AG08395 (cell line): Measurements from ENCODE around the gene ESR1.

Experiments used
- DNase-seq: peaks from one replicate; pipeline ENCODE4 v3.0.0; 2012; ENCODE audit warnings: mixed read lengths, low spot score

Gene ESR1

GRCh38 chr6:151807513-151808370 is at the start of gene ESR1:
Gene ESR1 (plus strand): TSS chr6:151807682. CDS start chr6:151807913, 231 bp downstream.
- no peak for DNase-seq

- no peak for DNase-seq
Observed at GRCh38 chr6:151760486-151760885, 47.0 kb upstream of the ESR1 start.

DNA sequence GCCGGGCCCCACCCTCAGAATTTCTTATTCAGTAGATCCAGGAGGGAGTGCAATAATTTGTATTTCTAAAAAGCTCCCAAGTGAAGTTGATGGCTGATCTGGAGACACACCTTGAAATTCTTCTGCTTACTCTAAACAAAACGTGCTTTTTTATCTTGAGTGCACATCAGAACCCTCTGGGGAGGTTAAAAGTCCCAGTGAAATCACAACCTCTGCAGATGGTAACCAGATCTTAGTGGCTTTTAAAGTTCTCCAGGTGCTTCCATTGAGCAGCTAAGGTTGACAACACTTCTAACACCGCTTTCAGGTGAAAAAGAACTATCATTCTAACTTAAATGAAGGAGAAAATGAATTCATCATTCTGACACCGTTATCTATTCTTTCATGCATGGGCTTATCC is 45.6 kb upstream of the ESR1 start:
- DNase-seq, result no peak

- no peak for DNase-seq
Observed at GRCh38 chr6:151762817-151763216, 44.7 kb upstream of the ESR1 start.

GRCh38 chr6:151763303-151763702 is 44.2 kb upstream of the ESR1 start:
- peak; percentile 9 for DNase-seq

DNA sequence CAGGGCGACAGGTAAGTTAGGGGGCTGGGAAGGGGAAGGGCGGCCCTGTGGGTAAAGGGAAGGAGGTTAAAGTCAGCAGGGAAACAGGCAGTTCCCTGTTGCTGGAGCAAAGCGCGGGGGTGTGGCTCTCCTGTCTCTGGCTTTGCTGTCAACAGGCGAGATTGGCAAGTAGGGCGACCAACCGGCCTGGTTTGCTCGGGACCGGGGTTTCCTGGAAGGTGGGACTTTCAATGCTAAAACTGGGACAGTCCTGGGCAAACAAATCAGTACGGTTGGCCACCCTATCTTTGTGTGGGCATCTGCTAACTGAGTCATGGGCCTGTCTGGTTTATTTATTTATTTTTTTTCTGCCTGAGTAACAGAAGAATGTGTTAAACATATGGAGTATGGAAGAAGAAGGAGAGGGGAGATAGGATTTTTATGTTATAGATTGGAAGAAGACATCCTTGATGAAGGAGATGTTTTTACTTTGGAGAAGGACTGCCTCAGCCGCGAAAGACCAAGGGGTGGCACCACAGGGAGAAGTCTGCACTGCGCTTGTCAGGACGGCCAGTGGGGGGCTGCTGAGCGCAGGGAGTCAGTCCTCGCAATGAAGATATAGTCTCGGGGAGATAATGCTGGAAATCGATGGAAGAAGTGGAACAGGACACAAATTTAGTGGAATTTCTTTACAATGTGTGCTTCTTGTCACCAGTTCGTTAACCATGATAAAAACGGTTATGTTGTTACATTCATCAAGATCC is 43.4 kb upstream of the ESR1 start:
- peak; percentile 74 for DNase-seq

DNA sequence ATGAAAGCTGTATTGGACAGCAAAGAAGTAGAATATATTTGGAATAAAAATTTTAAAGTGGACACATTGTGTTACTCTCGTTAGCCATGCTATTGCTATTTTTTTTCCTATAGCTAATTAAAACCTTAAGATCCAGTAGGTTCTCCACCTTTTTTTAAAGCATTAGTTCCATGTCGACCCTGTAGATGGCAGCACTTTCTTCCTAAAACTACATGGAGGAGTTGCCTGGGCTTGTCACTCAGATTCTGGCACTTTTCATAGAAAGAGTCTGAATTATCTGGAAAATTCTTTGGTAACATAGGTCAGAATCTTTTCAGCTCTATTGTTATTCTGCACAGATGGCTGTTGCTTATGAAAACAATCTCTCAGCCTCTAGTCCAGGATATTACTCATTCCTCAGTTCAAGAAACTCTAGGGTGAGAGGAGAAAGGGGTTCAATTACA is 42.0 kb upstream of the ESR1 start:
- DNase-seq, result peak; percentile 72

GRCh38 chr6:151772446-151772845 is 35.0 kb upstream of the ESR1 start:
- DNase-seq, result no peak

DNA sequence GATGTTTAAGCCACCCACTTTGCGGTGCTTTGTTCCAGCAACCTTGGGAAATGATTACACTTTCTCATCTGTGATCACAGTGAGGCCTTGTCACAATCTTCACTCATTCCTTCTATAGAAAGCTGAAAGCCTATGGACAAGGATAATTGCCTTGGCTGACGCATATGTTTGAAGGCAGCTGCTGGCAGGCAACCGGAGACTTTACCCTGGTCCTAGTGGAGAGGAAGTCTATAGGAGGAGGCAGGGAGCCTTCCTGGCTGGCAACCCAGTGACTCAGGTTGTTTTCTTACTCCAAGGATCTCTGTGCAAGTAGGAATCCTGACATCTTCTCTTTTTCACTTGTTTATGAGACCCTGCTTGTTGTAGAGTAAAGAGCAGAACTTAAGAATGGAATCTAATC is 34.1 kb upstream of the ESR1 start:
- DNase-seq, result no peak

GRCh38 chr6:151782560-151782959 is 24.9 kb upstream of the ESR1 start:
- no peak for DNase-seq

GRCh38 chr6:151783692-151784091 is 23.8 kb upstream of the ESR1 start:
- no peak for DNase-seq

DNA sequence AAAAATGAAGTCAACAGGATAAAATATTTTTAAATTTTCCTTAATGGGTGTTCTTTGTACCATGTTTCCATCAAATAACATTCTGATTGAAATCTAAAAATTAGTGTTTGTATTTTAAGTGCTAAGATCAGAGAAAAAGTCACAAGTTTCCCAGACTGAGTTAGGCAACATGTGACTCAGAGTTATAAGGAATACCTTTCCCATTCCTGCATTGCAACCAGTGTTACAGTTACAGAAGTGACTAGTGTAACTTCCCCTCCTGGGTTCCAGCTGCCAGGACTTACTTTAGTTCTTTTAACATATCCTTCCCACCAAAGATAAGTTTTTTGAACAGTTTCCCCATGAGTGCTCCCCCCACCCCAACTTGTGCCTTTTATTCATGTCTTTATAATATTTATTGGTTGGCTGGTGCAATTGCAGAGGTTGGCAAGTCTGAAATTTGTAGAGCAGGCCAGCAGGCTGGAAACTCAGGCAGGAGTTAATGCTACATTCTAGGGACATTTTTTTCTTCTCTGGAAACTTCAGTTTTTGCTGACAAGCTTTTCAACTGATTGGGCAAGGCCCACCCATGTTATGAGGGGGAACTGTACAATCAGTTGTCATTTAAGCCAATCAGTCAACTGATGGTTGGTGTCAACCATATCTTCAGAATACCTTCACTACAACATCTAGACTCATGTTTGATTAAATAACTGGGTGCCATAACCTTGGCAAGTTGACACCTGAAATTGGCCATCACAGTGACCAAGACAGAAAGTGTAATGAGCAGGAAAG is 22.9 kb upstream of the ESR1 start:
- no peak for DNase-seq

GRCh38 chr6:151796842-151797530 is 10.5 kb upstream of the ESR1 start:
- DNase-seq, result no peak

DNA sequence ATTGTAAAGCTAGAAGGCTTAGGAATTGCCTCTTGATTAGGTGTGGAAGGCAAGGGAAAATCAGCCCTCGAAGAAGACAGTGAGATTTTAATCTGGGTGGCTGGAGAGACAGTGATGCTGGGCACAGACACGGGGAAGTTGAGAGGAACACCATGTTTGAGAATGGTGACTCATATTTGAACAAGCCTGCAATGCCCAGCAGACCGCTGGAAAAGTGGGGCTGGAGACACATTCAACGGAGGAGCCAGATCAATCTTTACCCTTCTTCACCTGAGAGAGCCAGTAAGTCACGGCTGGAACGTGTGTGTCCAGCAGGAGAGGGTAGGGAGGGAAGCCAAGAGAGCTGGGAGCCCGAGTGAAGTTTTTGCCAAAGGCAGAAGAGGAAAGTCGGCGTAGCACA is 3.7 kb upstream of the ESR1 start:
- no peak for DNase-seq

DNA sequence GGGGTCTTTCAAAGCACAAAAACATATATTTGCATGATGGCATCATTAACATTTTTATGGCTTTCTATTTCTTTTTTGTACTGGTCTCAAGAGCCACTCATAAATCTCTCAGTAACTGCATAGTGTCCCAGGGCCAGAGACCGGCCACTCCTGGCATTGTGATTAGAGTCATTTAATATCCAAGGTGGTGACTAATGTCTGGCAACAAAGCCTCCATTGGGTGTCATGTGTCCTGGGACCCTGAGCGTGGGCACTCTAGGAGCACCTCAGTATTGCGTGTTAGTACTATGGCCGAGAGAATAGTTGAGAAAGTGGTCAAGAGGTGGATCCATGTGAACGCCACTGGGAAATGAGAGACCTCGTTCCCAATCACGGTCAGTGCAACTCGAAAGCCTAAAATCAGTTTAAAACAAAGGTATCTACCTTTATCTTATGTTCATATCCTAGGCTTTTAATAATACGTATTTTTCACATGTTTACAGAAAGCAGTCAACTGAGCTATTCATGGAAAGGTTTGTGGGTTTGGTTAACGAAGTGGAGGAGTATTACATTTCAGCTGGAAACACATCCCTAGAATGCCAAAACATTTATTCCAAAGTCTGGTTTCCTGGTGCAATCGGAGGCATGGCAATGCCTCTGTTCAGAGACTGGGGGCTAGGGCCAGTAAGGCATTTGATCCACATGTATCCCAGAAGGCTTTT is 2.7 kb upstream of the ESR1 start:
- DNase-seq, result no peak

GRCh38 chr6:151805286-151805840 is 2.1 kb upstream of the ESR1 start:
- DNase-seq, result peak; percentile 9

DNA sequence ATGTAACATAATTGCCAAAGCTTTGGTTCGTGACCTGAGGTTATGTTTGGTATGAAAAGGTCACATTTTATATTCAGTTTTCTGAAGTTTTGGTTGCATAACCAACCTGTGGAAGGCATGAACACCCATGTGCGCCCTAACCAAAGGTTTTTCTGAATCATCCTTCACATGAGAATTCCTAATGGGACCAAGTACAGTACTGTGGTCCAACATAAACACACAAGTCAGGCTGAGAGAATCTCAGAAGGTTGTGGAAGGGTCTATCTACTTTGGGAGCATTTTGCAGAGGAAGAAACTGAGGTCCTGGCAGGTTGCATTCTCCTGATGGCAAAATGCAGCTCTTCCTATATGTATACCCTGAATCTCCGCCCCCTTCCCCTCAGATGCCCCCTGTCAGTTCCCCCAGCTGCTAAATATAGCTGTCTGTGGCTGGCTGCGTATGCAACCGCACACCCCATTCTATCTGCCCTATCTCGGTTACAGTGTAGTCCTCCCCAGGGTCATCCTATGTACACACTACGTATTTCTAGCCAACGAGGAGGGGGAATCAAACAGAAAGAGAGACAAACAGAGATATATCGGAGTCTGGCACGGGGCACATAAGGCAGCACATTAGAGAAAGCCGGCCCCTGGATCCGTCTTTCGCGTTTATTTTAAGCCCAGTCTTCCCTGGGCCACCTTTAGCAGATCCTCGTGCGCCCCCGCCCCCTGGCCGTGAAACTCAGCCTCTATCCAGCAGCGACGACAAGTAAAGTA is 547 bp upstream of the ESR1 start:
- DNase-seq, result no peak

DNA sequence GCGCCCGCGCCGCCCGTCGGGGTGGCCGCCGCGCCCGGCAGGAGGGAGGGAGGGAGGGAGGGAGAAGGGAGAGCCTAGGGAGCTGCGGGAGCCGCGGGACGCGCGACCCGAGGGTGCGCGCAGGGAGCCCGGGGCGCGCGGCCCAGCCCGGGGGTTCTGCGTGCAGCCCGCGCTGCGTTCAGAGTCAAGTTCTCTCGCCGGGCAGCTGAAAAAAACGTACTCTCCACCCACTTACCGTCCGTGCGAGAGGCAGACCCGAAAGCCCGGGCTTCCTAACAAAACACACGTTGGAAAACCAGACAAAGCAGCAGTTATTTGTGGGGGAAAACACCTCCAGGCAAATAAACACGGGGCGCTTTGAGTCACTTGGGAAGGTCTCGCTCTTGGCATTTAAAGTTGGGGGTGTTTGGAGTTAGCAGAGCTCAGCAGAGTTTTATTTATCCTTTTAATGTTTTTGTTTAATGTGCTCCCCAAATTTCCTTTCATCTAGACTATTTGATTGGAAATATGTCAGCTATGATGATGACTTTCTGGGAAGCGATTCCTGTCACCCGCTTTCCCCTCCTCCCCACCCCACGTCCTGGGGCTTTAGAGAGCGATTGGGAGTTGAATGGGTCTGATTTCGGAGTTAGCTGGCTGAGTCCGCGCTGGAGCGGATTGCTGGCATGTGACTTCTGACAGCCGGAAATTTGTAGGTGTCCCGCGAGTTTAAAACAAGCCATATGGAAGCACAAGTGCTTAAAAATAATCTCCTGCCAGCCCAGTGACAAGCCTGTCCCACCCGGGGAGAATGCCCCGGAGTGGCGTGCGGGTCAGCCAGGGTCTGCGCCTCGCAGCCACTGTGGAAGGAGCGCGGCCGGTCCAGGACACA is 1.1 kb downstream of the ESR1 start:
- DNase-seq, result no peak

DNA sequence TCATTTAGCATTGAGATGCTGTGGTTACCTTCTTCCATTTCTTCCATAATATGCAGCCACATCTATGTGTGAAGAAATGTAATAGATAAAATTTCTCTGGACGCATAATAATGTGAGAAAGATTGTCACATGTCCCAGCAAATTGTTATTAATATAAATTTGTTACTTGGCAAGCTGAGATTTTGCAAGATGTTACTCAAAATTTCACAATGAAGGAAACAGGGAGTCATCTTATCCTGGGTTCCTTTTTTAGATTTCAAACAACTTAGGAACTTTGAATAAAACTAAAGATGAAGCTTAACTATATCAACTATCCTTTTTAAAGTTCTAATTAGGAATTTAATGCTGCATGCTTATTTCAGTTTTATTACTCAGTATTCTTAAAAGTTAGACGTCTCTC is 3.6 kb downstream of the ESR1 start:
- DNase-seq, result no peak
